GM18519 (cell line): ENCODE data around the gene SSTR3.

Experiments used
- ATAC-seq: cut with Tn5 transposase; IDR thresholded peaks from one replicate; pipeline ENCODE4 v1.9.1; 2021; ENCODE audit warnings: mild to moderate bottlenecking, moderate library complexity; ENCODE audit not compliant: unreplicated experiment, low FRiP score

Gene SSTR3

DNA sequence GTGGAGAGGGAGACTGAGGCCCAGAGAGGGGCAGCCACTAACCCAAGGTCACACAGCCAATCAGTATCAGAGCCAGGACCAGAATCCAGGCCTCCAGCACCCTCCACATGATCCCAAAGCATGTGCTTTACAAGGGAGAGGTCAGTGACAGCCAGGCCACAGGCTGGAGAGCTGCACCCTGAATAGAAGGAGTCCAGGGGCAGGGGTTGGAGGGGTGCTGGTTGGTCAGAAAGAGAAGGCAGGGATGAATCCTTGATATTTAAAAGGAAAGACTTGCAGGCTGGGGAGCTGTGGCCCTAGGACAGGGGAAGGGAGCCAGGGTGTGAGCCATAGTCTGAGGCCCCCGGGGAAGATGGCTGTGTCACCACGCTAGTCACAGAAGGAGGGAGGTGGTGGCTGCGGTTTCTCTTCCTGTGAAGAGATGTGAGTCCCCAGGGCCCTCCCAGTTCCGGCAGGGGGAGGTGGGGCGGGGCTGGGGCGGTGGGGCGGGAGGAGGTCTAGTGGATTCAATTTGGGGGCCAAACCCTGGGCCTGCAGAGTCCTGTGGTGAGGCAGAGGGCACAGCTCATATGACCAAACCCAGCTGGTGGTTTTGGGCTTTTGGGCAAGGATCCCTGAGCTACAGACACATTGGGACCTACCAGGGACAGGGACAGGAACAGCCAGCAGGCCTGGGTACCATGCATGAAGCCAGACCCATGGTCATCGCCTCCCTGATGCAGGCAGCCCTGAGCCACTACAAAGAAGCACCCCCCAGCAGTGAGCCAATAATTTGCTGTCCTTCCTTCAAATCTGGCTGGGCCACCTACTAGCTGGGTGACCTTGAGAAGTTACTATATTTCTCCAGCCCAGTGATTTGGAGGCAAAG lies 17.8 kb upstream of the SSTR3 start:
- no peak for ATAC-seq

GRCh38 chr22:37229012-37229804 lies 16.9 kb upstream of the SSTR3 start:
- no peak for ATAC-seq

GRCh38 chr22:37228106-37229011 lies 16.1 kb upstream of the SSTR3 start:
- no peak for ATAC-seq

GRCh38 chr22:37226514-37226913 lies 14.2 kb upstream of the SSTR3 start:
- no peak for ATAC-seq

- ATAC-seq, result no peak
These were observed 13.8 kb upstream of the SSTR3 start for GRCh38 chr22:37226087-37226486.

- no peak for ATAC-seq
These were observed 13.2 kb upstream of the SSTR3 start for GRCh38 chr22:37225481-37225880.

GRCh38 chr22:37224757-37225420 lies 12.6 kb upstream of the SSTR3 start:
- ATAC-seq, result no peak

DNA sequence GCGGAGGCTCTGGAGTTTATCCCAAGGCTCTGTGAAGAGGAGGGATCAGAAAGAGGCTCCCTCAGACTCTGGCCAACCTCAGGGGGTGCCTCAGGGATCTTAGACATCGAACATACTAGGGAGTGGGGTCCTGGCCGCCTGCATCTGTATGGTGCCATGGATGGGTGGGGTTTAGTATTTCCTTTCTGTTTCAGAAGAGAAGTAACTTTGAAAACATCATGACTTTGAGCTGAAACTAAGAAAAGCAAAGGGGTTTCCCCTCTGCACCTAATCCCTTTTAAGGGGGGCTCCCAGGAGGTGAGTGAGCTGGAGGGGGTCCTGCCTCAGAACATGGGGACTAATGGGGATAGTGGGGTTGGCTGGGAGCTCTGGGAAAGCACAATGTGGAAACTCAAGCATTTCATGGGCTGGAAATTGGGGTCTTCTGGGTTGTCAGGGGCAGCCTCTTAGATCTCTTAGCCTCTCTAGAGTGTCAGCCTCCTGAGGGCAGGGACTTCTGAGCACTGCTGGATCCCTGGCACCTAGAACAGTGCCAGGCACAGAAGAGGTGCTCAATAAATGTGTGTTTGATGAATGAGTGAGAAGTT lies 11.8 kb upstream of the SSTR3 start:
- no peak for ATAC-seq

GRCh38 chr22:37222440-37222971 lies 10.2 kb upstream of the SSTR3 start:
- no peak for ATAC-seq

- no peak for ATAC-seq
These were observed 9.4 kb upstream of the SSTR3 start for GRCh38 chr22:37221424-37222333.

DNA sequence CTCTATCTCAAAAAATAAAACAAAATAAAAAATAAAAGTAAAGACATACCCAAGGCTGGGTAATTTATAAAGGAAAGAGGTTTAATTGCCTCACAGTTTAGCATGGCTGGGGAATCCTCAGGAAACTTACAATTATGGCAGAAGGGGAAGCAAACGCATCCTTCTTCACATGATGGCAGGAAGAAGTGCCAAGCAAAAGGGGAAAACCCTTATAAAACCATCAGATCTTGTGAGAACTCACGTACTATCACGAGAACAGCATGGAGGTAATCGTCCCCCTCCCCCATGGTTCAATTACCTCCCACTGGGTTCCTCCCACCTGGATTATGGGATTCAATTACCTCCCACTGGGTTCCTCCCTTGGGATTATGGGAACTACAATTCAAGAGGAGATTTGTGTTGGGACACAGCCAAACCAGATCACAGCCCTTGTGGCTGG lies 8.3 kb upstream of the SSTR3 start:
- no peak for ATAC-seq

GRCh38 chr22:37219533-37219932 lies 7.3 kb upstream of the SSTR3 start:
- no peak for ATAC-seq

- ATAC-seq, result peak; percentile 54
These were observed 6.6 kb upstream of the SSTR3 start for GRCh38 chr22:37218771-37219411.

DNA sequence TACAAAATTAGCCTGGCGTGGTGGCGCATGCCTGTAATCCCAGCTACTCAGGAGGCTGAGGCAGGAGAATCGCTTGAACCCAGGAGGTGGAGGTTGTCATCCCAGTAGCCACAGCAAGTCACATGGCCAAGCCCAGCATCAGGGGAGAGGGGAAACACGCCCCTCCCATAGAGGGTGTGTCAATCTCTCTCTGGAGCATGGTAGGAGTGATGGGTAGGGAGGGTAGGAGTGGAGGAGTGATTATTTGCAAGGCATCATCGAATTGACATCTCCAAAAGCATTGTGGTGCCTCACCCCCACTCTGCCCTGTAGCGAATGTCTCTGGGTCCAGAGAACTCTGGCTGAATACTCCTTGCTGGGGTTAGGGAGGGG lies 6.1 kb upstream of the SSTR3 start:
- no peak for ATAC-seq

DNA sequence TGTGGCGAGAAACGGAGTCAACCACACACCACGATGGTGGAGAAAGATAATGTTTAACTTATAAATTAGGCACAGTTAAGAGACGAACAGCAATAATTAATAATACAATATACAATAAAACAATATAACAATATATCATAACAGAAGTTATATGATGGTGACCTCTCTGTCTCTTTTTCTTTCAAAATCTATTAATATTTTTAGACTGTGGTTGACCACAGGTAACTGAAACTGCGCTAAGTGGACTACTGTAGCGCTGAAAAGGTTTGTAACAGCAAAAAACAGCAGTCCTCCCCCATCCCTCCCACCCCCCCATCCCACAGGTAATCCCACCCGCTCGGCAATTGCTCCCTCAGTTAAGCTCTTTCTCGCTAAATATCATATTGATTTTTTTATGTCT lies 3.6 kb upstream of the SSTR3 start:
- ATAC-seq, result no peak

DNA sequence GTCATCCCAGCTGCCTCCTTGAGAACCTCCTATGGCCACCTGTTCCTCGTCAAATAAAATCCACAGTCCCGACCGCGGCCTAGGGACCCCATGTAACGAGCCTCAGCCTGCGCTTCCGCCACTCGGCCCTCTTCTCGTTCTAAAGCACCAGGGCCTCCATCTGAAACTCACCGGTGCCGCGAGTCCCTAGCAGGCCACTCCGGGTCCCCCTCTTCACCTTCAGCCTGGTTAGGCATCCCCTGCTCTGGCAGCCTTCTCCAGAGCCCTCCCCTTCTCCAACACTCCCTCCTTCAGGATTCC lies 2.4 kb upstream of the SSTR3 start:
- no peak for ATAC-seq

GRCh38 chr22:37213941-37214730 lies 1.9 kb upstream of the SSTR3 start:
- ATAC-seq, result no peak
